HCT116 (cell line): ENCODE measurements around the gene TSPAN5.
"Not testable (repeated sequence)": the region's sequence is repeated elsewhere in the genome, so short reads cannot be mapped to it uniquely, and the experiment has no call there.

Source experiments
- CEBPB ChIP-seq: IDR thresholded peaks from 2 replicates; pipeline ENCODE4 v1.6.1; 2012; ENCODE audit warnings: low read depth
- EZH2 ChIP-seq: fragments of 200-600 bp; sonication (generic); IDR thresholded peaks from 2 replicates; pipeline ENCODE4 v1.6.1; 2017; ENCODE audit warnings: antibody characterized with exemption, mixed run types
- EZH2phosphoT487 ChIP-seq: fragments of 200-600 bp; IDR thresholded peaks from 2 replicates; pipeline ENCODE4 v1.6.1; 2018; ENCODE audit warnings: antibody characterized with exemption, borderline replicate concordance
- POLR2A ChIP-seq: IDR thresholded peaks from 2 replicates; pipeline ENCODE4 v1.7.0; 2011; ENCODE audit warnings: borderline replicate concordance; ENCODE audit not compliant: insufficient read depth, insufficient read length; ENCODE audit errors: extremely low read depth
- YY1 ChIP-seq: IDR thresholded peaks from 2 replicates; pipeline ENCODE4 v1.6.1; 2011; ENCODE audit warnings: low read length, low read depth, moderate library complexity, mild to moderate bottlenecking; ENCODE audit not compliant: insufficient replicate concordance; ENCODE audit errors: extremely low read depth
- ZFX ChIP-seq: fragments of 450-650 bp; IDR thresholded peaks from 2 replicates; pipeline ENCODE4 v1.6.1; 2017
- TF ChIP-seq, protein P1 (sequence below), 3 experiments: fragments of 200-600 bp in 1 of 3; sonication (generic) in 1 of 3; IDR thresholded peaks in 2 of 3; conservative IDR thresholded peaks in 1 of 3; 2 replicates each; pipeline ENCODE4 v1.5.1; 2012 to 2017; ENCODE audit warnings: low read depth in 2 of 3, low read length in 2 of 3, antibody characterized with exemption in 1 of 3, borderline replicate concordance in 1 of 3, control low read depth in 1 of 3, mild to moderate bottlenecking in 1 of 3, mixed read lengths in 1 of 3, mixed run types in 1 of 3, moderate library complexity in 1 of 3; ENCODE audit not compliant: insufficient read depth in 1 of 3
- TF ChIP-seq, protein P2 (sequence below): IDR thresholded peaks from 2 replicates; pipeline ENCODE4 v1.6.1; 2011; ENCODE audit warnings: mild to moderate bottlenecking, low read length, moderate library complexity; ENCODE audit not compliant: insufficient replicate concordance; ENCODE audit errors: extremely low read depth

DNA sequence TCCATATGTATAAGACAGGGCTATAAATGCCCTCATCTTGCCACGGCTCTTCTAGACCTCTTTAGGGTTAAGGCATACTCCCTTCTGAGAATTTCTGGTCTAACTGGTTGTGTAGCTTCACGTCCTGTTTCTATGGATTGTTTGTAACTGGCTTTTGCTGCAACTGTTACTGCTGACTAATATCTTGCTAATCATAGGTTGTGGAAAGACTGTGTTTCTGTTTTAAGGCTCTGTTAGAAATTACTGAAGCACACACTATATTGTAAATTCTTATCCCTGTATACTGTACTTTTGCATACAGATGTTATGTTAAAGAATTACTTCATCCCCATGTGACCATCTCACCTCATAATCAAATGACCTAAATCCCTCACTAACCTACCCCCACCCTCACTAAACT is 178.8 kb downstream of the TSPAN5 start:
- TF ChIP-seq, protein P1, sequence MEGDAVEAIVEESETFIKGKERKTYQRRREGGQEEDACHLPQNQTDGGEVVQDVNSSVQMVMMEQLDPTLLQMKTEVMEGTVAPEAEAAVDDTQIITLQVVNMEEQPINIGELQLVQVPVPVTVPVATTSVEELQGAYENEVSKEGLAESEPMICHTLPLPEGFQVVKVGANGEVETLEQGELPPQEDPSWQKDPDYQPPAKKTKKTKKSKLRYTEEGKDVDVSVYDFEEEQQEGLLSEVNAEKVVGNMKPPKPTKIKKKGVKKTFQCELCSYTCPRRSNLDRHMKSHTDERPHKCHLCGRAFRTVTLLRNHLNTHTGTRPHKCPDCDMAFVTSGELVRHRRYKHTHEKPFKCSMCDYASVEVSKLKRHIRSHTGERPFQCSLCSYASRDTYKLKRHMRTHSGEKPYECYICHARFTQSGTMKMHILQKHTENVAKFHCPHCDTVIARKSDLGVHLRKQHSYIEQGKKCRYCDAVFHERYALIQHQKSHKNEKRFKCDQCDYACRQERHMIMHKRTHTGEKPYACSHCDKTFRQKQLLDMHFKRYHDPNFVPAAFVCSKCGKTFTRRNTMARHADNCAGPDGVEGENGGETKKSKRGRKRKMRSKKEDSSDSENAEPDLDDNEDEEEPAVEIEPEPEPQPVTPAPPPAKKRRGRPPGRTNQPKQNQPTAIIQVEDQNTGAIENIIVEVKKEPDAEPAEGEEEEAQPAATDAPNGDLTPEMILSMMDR (IDR thresholded peaks at IDR 0.05 in 2 of 3, conservative IDR thresholded peaks at IDR 0.05 in 1 of 3; ENCODE audit: borderline replicate concordance in 1 of 3, insufficient read depth in 1 of 3, low read depth in 2 of 3, low read length in 2 of 3): not testable (repeated sequence)
- not testable (repeated sequence) for TF ChIP-seq ZFX, EZH2phosphoT487, YY1, CEBPB, POLR2A, EZH2
- TF ChIP-seq, protein P2, sequence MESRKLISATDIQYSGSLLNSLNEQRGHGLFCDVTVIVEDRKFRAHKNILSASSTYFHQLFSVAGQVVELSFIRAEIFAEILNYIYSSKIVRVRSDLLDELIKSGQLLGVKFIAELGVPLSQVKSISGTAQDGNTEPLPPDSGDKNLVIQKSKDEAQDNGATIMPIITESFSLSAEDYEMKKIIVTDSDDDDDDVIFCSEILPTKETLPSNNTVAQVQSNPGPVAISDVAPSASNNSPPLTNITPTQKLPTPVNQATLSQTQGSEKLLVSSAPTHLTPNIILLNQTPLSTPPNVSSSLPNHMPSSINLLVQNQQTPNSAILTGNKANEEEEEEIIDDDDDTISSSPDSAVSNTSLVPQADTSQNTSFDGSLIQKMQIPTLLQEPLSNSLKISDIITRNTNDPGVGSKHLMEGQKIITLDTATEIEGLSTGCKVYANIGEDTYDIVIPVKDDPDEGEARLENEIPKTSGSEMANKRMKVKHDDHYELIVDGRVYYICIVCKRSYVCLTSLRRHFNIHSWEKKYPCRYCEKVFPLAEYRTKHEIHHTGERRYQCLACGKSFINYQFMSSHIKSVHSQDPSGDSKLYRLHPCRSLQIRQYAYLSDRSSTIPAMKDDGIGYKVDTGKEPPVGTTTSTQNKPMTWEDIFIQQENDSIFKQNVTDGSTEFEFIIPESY: not testable (repeated sequence)
